Brain pericyte (primary cell): ENCODE data around the gene PRSS21.

Experiments
- DNase-seq: peaks from one replicate; pipeline ENCODE4 v3.0.0-alpha.2; 2012; ENCODE audit warnings: low read depth, low spot score

Gene PRSS21

GRCh38 chr16:2825906-2826305, 8.9 kb downstream of the PRSS21 start:
- no peak for DNase-seq

- DNase-seq, result no peak
These were observed 9.7 kb downstream of the PRSS21 start for GRCh38 chr16:2826591-2827373.

- no peak for DNase-seq
These were observed 10.3 kb downstream of the PRSS21 start for GRCh38 chr16:2827374-2827791.

GRCh38 chr16:2827831-2828520, 10.9 kb downstream of the PRSS21 start:
- no peak for DNase-seq

GRCh38 chr16:2828521-2828840, 11.4 kb downstream of the PRSS21 start:
- DNase-seq, result no peak

- no peak for DNase-seq
These were observed 11.9 kb downstream of the PRSS21 start for GRCh38 chr16:2828876-2829430.

GRCh38 chr16:2829501-2830354, 12.7 kb downstream of the PRSS21 start, which contains the start of gene ZG16B:
TSS of gene ZG16B (plus strand) at chr16:2830303. CDS start at chr16:2830442, 139 bp downstream.
- DNase-seq, result no peak

GRCh38 chr16:2830355-2830695, 13.3 kb downstream of the PRSS21 start:
- no peak for DNase-seq

GRCh38 chr16:2831203-2831602, 14.2 kb downstream of the PRSS21 start:
- no peak for DNase-seq

- DNase-seq, result no peak
These were observed 16.7 kb downstream of the PRSS21 start for GRCh38 chr16:2833776-2834175.

- DNase-seq, result no peak
These were observed 17.9 kb downstream of the PRSS21 start for GRCh38 chr16:2834968-2835367.

- DNase-seq, result no peak
These were observed 18.8 kb downstream of the PRSS21 start for GRCh38 chr16:2835638-2836493.

GRCh38 chr16:2836646-2837508, 19.8 kb downstream of the PRSS21 start:
- DNase-seq, result no peak

- DNase-seq, result no peak
These were observed 21.9 kb downstream of the PRSS21 start for GRCh38 chr16:2838928-2839327.

GRCh38 chr16:2839650-2840450, 22.8 kb downstream of the PRSS21 start:
- DNase-seq, result no peak

- DNase-seq, result no peak
These were observed 23.9 kb downstream of the PRSS21 start for GRCh38 chr16:2840914-2841313.

- no peak for DNase-seq
These were observed 24.7 kb downstream of the PRSS21 start for GRCh38 chr16:2841606-2842339.

GRCh38 chr16:2842340-2843000, 25.4 kb downstream of the PRSS21 start:
- DNase-seq, result no peak
